ENCODE measurements around the gene ATP5PB. TPM values are rescaled to one million over a fixed set of nuclear protein-coding genes. Genes with fewer than 3 reads are reported as not detected.

The ATP5PB gene
- total and polyA plus RNA-seq, 4 donors: 143 to 257 (median 223) TPM

GRCh38 chr1:111453706-111454105 lies 4.4 kb downstream of the ATP5PB start:
- Histone ChIP-seq H3K4me1 (ENCODE audit: control insufficient read depth in 4 of 4, insufficient read depth in 4 of 4, low read length in 3 of 4) (peaks cover 2 to 19% (median 13%) of the 10 kb centered on the region in 4 donors), H3K4me3 (ENCODE audit: low read depth in 1 of 3, low read length in 3 of 3) (no peak overlapping the region), H3K9ac (ENCODE audit: low read depth in 1 of 2, low read length in 2 of 2) (no peak overlapping the region), H3K9me3 (ENCODE audit: control insufficient read depth in 4 of 4, low read length in 3 of 4) (no peaks in the 10 kb centered on the region), H3K27me3 (ENCODE audit: control insufficient read depth in 4 of 4, insufficient read depth in 4 of 4, low read length in 3 of 4) (no peaks in the 10 kb centered on the region), H3K36me3 (ENCODE audit: control insufficient read depth in 4 of 4, insufficient read depth in 3 of 4, low read depth in 1 of 4, low read length in 3 of 4) (peaks cover 5 to 37% (median 31%) of the 10 kb centered on the region in 4 donors), H3K27ac (ENCODE audit: low read depth in 1 of 2, low read length in 2 of 2) (no peak overlapping the region)
- 93% methylated on average over 3 of the region's 3 CpGs for WGBS
- TF ChIP-seq SP1 (IDR thresholded peaks at IDR 0.05) (no peak), TAF1 (conservative IDR thresholded peaks at IDR 0.05) (no peak), HNF4A (conservative IDR thresholded peaks at IDR 0.05) (no peak), YY1 (IDR thresholded peaks at IDR 0.05) (no peak), RAD21 (IDR thresholded peaks at IDR 0.05) (no peak), REST (IDR thresholded peaks at IDR 0.05) (no peak), ATF3 (IDR thresholded peaks at IDR 0.05) (no peak), RXRA (IDR thresholded peaks at IDR 0.05) (no peak), FOXA1 (IDR thresholded peaks at IDR 0.05) (no peak), FOXA2 (IDR thresholded peaks at IDR 0.05) (no peak)
- no peak for DNase-seq (ENCODE audit: low spot score)

- Histone ChIP-seq H3K9ac (ENCODE audit: low read depth in 1 of 2, low read length in 2 of 2) (no peak overlapping the region), H3K27ac (ENCODE audit: low read depth in 1 of 2, low read length in 2 of 2) (no peak overlapping the region), H3K4me1 (ENCODE audit: control insufficient read depth in 4 of 4, insufficient read depth in 4 of 4, low read length in 3 of 4) (peaks cover 2 to 16% (median 11%) of the 10 kb centered on the region in 4 donors), H3K4me3 (ENCODE audit: low read depth in 1 of 3, low read length in 3 of 3) (no peak overlapping the region), H3K27me3 (ENCODE audit: control insufficient read depth in 4 of 4, insufficient read depth in 4 of 4, low read length in 3 of 4) (no peaks in the 10 kb centered on the region), H3K9me3 (ENCODE audit: control insufficient read depth in 4 of 4, low read length in 3 of 4) (no peaks in the 10 kb centered on the region), H3K36me3 (ENCODE audit: control insufficient read depth in 4 of 4, insufficient read depth in 3 of 4, low read depth in 1 of 4, low read length in 3 of 4) (peaks cover 5 to 50% (median 43%) of the 10 kb centered on the region in 4 donors)
- TF ChIP-seq MAX (IDR thresholded peaks at IDR 0.05) (no peak), FOXA2 (IDR thresholded peaks at IDR 0.05) (no peak), FOXA1 (IDR thresholded peaks at IDR 0.05) (no peak)
- no peak for DNase-seq (ENCODE audit: low spot score)
- 83% methylated on average over 5 of the region's 5 CpGs for WGBS
Measured at GRCh38 chr1:111454859-111455641, 5.8 kb downstream of the ATP5PB start.

- 94% methylated on average over 3 of the region's 3 CpGs for WGBS
- Histone ChIP-seq H3K9me3 (ENCODE audit: control insufficient read depth in 4 of 4, low read length in 3 of 4) (no peaks in the 10 kb centered on the region), H3K4me3 (ENCODE audit: low read depth in 1 of 3, low read length in 3 of 3) (no peak overlapping the region), H3K27ac (ENCODE audit: low read depth in 1 of 2, low read length in 2 of 2) (no peak overlapping the region), H3K4me1 (ENCODE audit: control insufficient read depth in 4 of 4, insufficient read depth in 4 of 4, low read length in 3 of 4) (peaks cover 0 to 10% (median 6%) of the 10 kb centered on the region in 4 donors), H3K27me3 (ENCODE audit: control insufficient read depth in 4 of 4, insufficient read depth in 4 of 4, low read length in 3 of 4) (no peaks in the 10 kb centered on the region), H3K36me3 (ENCODE audit: control insufficient read depth in 4 of 4, insufficient read depth in 3 of 4, low read depth in 1 of 4, low read length in 3 of 4) (peaks cover 5 to 50% (median 45%) of the 10 kb centered on the region in 4 donors), H3K9ac (ENCODE audit: low read depth in 1 of 2, low read length in 2 of 2) (no peak overlapping the region)
- no peak for DNase-seq (ENCODE audit: low spot score)
- TF ChIP-seq JUND (IDR thresholded peaks at IDR 0.05) (no peak), FOXA2 (IDR thresholded peaks at IDR 0.05) (no peak), EGR1 (IDR thresholded peaks at IDR 0.05; ENCODE audit: low read depth in 2 of 2) (no peak), RXRA (IDR thresholded peaks at IDR 0.05) (no peak), CTCF (IDR thresholded peaks at IDR 0.05; ENCODE audit: low read depth, low read length, missing input control) (no peak), GABPA (IDR thresholded peaks at IDR 0.05 in 1 of 2, conservative IDR thresholded peaks at IDR 0.05 in 1 of 2) (no peak), HNF4G (IDR thresholded peaks at IDR 0.05) (no peak), YY1 (IDR thresholded peaks at IDR 0.05) (no peak), MAX (IDR thresholded peaks at IDR 0.05) (no peak), NR2F2 (IDR thresholded peaks at IDR 0.05) (no peak), FOXA1 (IDR thresholded peaks at IDR 0.05) (no peak), ATF3 (IDR thresholded peaks at IDR 0.05) (no peak)
Measured at GRCh38 chr1:111455642-111456031, 6.4 kb downstream of the ATP5PB start.
